ENCODE measurements around the gene TMEM217.
"Not testable (repeated sequence)": the region's sequence is repeated elsewhere in the genome, so short reads cannot be mapped to it uniquely, and the experiment has no call there.

Gene TMEM217

GRCh38 chr6:37204014-37204751 lies 53.8 kb downstream of the TMEM217 start:
- no peak for DNase-seq (ENCODE audit: low spot score)
- no peak for TF ChIP-seq CTCF (IDR thresholded peaks at IDR 0.05; ENCODE audit: extremely low read depth, missing control alignments)

GRCh38 chr6:37202788-37203491 lies 55.0 kb downstream of the TMEM217 start:
- TF ChIP-seq CTCF (IDR thresholded peaks at IDR 0.05; ENCODE audit: extremely low read depth, missing control alignments) = no peak
- no peak for DNase-seq (ENCODE audit: low spot score)

- no peak for DNase-seq (ENCODE audit: low spot score)
- no peak for TF ChIP-seq CTCF (IDR thresholded peaks at IDR 0.05; ENCODE audit: extremely low read depth, missing control alignments)
Measured at GRCh38 chr6:37201726-37202125, 56.2 kb downstream of the TMEM217 start.

DNA sequence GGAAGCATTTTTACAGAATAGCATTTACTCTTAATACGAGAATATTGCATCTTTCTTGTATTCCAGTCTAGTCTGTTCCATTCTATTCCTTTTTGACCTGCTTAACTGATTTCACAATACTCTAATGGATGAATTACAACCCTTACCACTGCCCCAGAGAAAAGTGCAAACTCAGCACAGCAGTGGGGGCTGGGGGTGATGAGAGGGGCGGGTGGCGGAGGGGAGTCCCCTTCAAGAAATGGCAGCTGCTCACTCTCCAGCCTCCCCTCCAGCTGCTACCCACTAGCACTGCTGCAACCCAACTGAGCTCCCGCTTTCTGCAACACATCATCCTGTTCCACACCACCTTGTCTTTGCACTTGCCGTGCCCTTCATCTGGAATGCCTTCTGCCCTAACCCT lies 57.9 kb downstream of the TMEM217 start:
- no peak for TF ChIP-seq CTCF (IDR thresholded peaks at IDR 0.05; ENCODE audit: extremely low read depth, missing control alignments)
- DNase-seq (ENCODE audit: low spot score) = no peak

- DNase-seq (ENCODE audit: low spot score) = not testable (repeated sequence)
Measured at GRCh38 chr6:37196451-37196850, 61.5 kb downstream of the TMEM217 start.

- DNase-seq (ENCODE audit: low spot score) = not testable (repeated sequence)
Measured at GRCh38 chr6:37194886-37195285, 63.1 kb downstream of the TMEM217 start.

DNA sequence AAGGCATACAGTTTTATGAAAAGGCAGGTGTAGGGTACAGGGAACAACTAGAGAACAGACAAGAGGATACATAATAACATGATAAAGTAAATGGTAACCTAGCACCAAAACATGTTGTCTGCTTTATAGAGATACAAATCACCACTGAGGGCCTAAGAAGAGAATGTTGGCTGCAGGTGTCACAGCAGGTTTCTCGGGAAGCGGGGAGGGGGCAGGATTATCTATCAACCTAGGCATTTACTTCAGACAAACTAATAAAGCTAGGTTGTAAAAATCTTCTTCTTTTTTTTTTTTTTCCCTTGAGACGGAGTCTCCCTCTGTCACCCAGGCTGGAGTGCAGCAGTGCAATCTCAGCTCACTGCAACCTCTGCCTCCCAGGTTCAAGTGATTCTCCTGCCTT lies 65.3 kb downstream of the TMEM217 start:
- no peak for DNase-seq (ENCODE audit: low spot score)
- no peak for TF ChIP-seq CTCF (IDR thresholded peaks at IDR 0.05; ENCODE audit: extremely low read depth, missing control alignments)

DNA sequence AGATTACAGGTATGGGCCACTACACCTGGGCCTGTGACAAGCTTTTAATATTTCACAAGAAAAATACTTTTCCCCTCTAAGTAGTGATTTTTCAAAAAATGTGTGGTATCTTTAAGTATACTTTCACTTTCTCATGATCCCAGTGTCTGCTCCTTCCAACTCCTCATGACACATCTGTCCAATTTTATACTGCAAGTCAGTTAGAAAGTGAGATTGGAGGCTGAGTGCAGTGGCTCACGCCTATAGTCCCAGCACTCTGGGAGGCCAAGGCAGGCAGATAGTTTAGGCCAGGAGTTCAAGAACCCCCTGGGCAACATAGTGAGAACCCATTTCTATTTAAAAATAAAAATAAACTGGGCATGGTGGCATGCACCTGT lies 67.8 kb downstream of the TMEM217 start:
- no peak for TF ChIP-seq CTCF (IDR thresholded peaks at IDR 0.05; ENCODE audit: extremely low read depth, missing control alignments)
- DNase-seq (ENCODE audit: low spot score) = no peak
